ENCODE data around the gene PRRT2.

Gene PRRT2

GRCh38 chr16:29862383-29862883, 50.4 kb downstream of the PRRT2 start:
- DNase-seq (ENCODE audit: low read depth in 2 of 2): no peak

- DNase-seq (ENCODE audit: low read depth in 2 of 2): peak; percentile 91 to 92
Measured at GRCh38 chr16:29862884-29863668, 51.1 kb downstream of the PRRT2 start, which contains the start of gene CDIPT. CDIPT (minus strand) TSS chr16:29863226; CDS start chr16:29862857, 369 bp downstream.

GRCh38 chr16:29863669-29863984, 51.6 kb downstream of the PRRT2 start:
- no peak for DNase-seq (ENCODE audit: low read depth in 2 of 2)

- DNase-seq (ENCODE audit: low read depth in 2 of 2): no peak
Measured at GRCh38 chr16:29864205-29864604, 52.2 kb downstream of the PRRT2 start.

Data from stimulated activated CD4-positive, alpha-beta T cell treated with anti-CD3 and anti-CD28 coated beads, Interleukin-15, amount 100 ng/mL, for 48 hours (primary cell).